Activated CD8-positive, alpha-beta memory T cell treated with anti-CD3 and anti-CD28 coated beads, Interleukin-2, amount 50 U/mL, for 24 hours (primary cell): ENCODE results near the gene NBPF3.
"Not testable (repeated sequence)": the region's sequence is repeated elsewhere in the genome, so short reads cannot be mapped to it uniquely, and the experiment has no call there.

Experiments used
- DNase-seq: peaks from one replicate; pipeline ENCODE4 v3.0.0-alpha.2; 2020; ENCODE audit errors: extremely low read depth

Gene NBPF3, protein sequence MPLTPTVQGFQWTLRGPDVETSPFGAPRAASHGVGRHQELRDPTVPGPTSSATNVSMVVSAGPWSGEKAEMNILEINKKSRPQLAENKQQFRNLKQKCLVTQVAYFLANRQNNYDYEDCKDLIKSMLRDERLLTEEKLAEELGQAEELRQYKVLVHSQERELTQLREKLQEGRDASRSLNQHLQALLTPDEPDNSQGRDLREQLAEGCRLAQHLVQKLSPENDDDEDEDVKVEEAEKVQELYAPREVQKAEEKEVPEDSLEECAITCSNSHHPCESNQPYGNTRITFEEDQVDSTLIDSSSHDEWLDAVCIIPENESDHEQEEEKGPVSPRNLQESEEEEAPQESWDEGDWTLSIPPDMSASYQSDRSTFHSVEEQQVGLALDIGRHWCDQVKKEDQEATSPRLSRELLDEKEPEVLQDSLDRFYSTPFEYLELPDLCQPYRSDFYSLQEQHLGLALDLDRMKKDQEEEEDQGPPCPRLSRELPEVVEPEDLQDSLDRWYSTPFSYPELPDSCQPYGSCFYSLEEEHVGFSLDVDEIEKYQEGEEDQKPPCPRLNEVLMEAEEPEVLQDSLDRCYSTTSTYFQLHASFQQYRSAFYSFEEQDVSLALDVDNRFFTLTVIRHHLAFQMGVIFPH

DNA sequence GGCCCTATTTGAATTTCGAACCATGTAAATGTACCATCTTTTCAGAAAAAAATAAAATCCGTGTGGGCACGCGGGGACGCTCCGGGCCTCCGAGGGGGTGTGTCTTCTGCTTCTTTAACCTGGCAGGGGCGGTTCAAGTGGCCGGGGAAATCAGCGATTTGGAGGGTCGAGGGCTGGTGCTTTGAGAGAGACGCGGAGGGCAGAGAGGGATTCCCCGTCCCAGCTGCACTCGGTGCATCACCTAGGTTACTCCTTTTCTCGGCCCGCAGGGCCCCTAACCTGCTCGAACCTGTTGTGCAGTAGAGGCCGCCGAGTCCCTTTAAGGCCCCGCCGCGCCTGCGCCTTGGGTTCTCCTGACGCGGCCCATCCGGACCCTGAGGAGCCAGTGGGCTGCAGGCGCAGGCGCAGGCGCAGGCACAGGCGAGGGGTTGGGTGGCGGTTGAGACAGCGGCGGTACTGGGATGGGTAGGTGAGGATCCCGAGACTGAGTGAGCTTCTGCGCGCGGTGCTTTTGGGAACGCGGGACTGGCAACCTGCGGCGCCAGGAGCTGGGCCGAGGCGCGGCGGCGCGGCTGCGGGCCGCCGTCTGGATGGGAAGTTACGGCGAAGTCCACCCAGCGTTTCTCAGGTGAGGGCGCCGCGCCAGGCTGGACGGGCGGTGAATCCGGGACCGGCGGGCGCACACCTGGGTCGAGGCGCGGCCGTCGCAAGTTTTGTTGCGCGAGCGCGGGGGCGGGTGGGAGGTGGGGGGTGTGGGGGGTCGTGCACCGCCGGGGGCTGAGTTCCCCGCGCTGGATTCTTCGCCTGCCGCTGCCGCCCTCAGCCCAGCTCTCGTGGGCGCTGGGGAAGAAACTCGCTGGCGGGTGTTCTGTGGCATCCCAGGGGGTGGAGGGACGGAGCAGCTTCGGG is at the start of gene NBPF3:
Gene NBPF3 (plus strand): TSS at position 417 of the 909 bp plus-strand sequence. CDS start 4,950 bp downstream, outside the sequence.
- peak; percentile 73 for DNase-seq

DNA sequence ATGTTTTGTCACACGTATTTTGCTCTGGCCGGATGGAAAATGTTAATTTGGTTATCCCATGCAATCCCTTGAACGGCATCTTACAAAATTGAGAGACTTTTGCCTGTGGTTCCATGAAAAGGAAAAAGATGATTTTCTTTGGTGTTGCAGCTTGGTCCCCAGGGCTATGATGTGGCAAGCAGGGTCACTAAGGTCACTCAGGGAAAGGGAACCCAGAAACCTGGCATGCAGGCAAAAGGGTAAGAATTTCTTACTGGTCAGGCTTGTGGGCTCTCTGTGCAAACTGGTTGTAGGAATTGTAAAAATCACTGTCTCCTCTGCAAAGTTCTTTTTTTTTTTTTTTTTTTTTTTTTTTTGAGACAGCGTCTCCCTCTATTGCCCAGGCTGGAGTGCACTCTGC is 48.4 kb upstream of the NBPF3 start:
- DNase-seq: no peak

DNA sequence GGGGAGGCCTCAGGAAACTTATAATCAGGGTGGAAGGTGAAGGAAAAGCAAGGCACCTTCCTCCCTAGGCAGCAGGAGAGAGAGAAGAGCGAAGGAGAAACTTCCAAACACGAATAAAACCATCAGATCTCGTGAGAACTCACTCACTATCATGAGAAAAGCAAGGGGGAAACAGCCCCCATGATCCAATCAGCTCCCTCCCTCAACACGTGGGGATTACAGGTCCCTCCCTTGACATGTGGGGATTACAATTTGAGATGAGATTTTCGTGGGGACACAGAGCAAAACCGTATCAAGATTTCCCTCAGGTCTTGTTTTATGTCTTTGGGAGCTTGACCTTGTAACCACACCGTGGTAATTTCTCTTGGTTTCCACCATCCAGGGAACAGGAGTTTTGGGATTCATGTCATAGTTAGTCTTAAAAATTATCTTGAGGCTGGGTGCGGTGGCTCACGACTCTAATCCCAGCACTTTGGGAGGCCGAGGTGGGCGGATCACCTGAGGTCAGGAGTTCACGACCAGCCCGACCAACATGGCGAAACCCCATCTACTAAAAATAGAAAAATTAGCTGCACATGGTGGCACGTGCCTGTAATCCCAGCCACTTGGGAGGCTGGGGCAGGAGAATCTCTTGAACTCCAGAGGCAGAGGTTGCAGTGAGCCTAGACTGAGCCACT is 47.2 kb upstream of the NBPF3 start:
- no peak for DNase-seq

DNA sequence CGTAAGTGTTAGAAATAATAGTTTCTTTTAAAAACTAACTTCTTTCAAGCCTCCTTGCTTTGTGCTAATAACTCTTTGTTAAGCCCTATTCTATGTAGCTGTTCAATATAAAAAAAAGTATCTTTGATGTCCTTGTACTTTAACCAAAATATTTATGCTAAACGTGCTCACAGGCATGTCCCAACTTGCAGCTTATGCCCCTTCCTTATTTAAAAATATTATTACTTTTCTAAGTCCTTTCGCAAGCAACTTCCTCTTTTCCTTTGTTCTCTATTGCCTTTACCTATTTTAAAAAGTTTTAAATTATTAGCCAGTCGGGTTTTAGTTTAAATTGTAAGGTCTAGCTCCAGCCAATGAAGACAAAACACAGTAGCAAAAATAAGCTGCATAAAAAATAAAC is 43.4 kb upstream of the NBPF3 start:
- no peak for DNase-seq

DNA sequence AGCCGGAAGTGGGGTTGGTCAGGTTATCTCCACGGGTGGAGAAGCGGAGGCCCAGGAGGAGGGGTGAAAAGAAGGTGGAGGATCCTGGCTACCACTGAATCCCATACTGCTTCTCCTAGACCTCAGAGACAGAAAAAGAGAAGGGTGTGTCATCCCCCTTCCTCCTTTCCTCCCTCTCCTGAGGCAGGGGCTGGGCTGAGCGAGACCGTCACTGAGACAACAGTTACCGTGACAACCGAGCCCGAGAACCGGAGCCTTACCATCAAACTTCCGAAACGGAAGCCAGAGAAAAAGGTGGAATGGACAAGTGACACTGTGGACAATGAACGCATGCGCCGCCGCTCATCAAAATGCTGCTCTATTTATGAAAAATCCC is 42.1 kb upstream of the NBPF3 start:
- DNase-seq: no peak

DNA sequence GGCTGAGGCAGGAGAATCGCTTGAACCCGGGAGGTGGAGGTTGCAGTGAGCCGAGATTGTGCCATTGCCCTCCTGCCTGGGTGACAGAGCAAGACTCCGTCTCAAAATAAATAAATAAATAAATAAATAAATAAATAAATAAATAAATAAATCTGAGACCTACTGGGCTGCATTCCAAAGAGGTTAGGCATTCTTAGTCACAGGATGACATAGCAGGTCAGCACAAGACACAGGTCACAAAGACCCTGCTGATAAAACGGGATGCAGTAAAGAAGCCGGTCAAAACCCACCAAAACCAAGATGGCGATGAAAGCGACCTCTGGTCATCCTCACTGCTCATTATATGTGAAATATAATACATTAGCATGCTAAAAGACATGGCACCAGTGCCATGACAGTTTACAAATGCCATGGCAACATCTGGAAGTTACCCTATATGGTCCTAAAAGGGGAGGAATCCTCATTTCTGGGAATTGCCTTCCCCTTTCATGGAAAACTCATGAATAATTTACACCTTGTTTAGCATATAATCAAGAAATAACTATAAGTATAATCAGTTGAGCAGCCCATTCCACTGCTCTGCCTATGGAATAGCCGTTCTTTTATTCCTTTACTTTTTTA is 38.1 kb upstream of the NBPF3 start:
- not testable (repeated sequence) for DNase-seq

DNA sequence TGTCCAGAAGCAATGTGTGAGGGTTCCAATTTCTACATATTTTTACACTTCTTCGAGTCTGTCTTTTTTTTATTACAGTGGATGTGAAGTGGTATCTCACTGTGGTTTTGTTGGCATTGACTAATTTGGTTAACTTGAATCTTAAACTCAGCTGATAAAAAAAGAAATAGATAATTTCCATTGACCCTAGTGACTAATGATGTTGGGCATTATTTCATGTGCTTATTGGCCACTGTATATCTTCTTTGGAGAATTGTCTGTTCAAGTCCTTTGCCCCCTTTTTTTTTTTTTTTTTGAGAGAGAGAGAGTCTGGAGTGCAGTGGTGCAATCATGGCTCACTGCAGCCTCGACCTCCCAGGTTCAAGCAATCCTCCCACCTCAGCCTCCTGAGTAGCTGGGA is 33.3 kb upstream of the NBPF3 start:
- no peak for DNase-seq

DNA sequence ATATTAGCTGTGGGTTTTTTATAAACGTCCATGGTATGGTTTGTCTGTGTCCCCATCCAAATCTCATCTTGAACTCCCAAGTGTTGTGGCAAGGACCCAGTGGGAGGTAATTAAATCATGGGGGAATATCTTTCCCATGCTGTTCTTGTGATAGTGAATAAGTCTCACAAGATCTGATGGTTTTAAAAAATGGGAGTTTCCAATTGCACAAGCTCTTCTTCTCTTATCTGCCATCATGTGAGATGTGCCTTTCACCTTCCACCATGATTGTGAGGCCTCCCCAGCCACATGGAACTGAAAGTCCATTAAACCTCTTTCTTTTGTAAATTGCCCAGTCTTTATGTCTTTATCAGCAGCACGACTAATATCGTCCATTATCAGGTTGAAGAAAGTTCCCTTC is 30.0 kb upstream of the NBPF3 start:
- DNase-seq: not testable (repeated sequence)

DNA sequence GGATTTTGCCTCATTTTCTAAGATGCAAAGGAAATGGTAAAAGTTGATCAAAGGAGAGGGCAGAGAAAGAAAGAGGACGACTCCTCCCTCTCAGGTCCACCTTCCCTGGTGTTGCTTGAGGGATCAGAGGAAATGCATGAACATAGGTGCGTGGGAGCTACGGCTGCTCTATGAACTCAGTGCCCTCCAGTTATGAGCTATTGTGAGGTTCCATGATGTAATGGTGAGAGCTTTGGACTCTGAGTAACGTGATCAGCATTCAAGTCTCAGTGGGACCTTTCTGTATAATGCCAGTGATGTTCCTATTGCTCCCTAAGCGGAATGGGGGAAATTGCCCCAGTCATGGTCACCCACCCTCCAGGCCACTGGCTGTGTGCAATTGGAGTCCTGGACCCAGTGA is 25.9 kb upstream of the NBPF3 start:
- DNase-seq: no peak

DNA sequence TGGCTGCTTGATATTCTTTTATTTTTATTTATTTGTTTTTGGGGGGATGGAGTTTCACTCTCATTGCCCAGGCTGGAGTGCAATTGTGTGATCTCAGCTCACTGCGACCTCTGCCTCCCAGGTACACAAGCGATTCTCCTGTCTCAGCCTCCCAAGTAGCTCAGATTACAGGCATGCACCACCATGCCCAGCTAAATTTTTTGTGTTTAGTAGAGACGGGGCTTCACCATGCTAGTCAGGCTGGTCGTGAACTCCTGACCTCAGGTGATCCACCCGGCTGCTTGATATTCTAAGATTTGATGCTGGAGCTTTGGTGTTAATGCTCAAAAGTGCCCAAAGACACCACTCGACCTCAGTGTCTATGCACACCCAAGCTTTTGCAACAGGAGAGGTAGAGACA is 19.6 kb upstream of the NBPF3 start:
- DNase-seq: not testable (repeated sequence)

DNA sequence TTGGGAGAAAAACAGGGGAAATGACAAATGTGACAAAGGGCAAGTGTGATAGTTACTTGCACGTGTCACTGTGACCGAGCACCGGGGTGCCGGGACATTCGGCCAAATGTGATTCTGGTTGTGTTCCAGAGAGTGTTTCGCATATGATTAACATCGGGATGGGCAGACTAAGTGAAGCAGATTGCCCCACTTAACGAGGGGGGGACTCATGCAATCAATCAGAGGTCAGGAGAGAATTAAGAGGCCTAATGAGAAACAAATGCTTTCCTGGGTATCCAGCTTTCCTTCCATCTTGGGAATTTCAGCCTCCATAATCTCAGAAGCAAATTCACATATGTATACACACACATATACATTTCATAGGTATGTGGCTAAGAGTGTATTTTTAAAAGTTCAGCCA is 18.6 kb upstream of the NBPF3 start:
- DNase-seq: not testable (repeated sequence)

DNA sequence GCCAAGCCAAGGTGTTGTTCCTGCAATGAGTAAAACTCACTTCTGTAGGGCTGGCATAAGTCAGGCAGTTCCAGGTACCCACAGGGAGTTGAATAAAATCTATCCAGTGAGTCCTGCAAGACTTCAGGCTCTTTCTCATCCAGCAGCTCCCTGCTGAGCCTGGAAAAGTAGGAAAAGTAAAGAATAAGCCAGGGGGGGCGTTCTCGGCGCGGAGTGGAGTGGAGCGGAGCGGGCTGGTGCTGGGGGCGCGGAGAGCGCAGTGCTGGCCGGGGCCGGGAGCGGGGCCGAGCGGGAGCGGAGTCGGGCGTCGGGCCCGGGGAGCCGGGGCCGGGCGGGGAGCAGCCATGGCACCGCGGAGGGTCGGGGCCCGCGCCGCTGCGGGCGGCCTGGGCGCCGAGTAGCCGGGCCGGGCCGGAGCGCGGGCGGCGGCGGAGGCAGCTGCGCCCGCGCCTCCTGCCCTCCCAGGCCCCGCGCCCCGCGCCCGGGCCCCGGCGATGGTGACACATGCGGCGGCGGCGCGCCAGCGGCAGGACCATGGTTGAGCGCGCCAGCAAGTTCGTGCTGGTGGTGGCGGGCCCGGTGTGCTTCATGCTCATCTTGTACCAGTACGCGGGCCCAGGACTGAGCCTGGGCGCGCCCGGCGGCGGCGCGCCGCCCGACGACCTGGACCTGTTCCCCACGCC is 12.0 kb upstream of the NBPF3 start:
- DNase-seq: not testable (repeated sequence)

DNA sequence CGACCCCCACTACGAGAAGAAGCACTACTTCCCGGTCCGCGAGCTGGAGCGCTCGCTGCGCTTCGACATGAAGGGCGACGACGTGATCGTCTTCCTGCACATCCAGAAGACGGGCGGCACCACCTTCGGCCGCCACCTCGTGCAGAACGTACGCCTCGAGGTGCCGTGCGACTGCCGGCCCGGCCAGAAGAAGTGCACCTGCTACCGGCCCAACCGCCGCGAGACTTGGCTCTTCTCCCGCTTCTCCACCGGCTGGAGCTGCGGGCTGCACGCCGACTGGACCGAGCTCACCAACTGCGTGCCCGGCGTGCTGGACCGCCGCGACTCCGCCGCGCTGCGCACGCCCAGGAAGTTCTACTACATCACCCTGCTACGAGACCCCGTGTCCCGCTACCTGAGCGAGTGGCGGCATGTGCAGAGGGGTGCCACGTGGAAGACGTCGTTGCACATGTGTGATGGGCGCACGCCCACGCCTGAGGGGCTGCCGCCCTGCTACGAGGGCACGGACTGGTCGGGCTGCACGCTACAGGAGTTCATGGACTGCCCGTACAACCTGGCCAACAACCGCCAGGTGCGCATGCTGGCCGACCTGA is 11.4 kb upstream of the NBPF3 start:
- DNase-seq: not testable (repeated sequence)

DNA sequence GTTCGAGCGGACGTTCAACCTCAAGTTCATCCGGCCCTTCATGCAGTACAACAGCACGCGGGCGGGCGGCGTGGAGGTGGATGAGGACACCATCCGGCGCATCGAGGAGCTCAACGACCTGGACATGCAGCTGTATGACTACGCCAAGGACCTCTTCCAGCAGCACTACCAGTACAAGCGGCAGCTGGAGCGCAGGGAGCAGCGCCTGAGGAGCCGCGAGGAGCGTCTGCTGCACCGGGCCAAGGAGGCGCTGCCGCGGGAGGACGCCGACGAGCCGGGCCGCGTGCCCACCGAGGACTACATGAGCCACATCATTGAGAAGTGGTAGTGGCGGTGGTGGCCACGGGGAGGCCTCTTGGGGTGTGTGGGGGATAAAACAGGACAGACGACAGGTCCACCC is 10.7 kb upstream of the NBPF3 start:
- not testable (repeated sequence) for DNase-seq

DNA sequence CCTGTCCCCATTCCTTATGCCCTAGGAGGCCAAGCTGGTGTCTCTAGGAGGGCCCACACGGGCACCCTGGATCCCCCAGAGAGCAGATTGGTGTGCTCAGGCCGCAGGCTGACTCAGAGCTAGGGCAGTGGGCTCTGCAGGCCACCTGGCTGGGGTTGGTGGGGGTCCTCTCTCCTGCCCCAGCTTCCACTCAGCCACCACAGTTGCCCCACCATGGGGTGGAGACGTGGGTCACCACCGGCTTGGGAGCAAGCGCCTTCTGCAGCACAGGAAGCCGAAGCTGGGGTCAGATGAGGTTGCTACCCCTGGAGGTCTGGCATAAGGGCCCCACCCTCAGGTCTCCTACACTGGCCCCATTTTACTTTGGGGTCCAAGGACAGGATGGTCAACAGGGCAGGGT is 9.1 kb upstream of the NBPF3 start:
- not testable (repeated sequence) for DNase-seq

DNA sequence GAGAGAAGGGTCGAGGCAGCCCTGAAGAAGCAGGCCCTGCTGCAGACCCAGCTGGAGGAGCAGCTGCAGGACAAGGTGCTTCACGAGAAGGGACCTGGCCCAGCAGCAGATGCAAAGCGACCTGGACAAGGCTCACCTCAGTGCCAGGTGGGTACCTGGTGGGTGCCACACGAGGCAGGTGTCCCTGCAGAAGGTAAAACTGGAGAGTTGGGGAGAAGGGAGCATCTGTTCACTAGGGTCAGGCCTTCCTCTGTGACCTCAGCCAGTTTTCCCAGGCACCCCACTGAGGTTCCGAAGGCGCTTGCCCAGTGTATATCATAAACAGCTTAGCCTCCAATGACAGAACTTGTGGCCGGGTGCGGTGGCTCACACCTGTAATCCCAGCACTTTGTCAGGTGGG is 5.5 kb upstream of the NBPF3 start:
- DNase-seq: no peak

DNA sequence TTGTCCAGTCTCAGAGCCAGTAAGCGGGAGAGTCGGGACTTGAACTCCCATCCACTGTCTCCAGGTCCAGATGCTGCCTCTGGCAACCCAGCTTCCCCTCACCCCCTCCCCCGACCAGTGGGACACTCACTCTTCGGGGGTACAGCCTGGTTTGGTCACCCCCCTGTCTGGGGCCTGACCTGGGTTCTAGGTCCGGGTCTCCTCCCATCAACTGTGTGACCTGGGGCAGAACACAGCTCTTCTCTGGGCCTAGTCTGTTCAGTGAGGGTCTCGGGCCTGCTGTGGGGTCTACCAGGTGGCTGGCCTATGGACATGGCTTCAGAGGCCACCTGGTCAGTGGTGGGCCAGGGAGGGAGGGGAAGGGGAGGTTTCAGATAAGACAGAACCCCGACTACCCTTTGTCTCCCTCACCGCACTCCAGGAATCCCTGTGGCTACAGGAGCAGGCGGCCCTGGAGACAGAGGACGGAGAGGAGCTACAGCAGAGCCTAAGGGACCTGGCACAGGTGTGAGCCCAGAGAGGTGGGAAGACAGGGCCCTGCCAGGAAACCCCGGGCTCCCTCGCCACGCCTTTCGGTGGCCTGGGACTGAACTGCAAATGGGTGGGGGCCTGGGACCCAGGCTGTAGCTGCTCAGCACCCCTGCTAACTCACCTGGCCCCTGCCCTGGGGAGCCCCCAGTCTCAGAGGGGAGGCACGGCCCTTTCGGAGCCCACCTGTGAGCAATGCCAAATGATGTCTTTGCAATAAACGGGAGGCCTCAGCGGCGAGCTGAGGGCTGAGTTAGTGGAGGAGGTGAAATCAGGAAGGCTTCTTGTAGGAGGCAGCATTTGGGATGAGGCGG is 4.1 kb upstream of the NBPF3 start:
- DNase-seq: no peak

DNA sequence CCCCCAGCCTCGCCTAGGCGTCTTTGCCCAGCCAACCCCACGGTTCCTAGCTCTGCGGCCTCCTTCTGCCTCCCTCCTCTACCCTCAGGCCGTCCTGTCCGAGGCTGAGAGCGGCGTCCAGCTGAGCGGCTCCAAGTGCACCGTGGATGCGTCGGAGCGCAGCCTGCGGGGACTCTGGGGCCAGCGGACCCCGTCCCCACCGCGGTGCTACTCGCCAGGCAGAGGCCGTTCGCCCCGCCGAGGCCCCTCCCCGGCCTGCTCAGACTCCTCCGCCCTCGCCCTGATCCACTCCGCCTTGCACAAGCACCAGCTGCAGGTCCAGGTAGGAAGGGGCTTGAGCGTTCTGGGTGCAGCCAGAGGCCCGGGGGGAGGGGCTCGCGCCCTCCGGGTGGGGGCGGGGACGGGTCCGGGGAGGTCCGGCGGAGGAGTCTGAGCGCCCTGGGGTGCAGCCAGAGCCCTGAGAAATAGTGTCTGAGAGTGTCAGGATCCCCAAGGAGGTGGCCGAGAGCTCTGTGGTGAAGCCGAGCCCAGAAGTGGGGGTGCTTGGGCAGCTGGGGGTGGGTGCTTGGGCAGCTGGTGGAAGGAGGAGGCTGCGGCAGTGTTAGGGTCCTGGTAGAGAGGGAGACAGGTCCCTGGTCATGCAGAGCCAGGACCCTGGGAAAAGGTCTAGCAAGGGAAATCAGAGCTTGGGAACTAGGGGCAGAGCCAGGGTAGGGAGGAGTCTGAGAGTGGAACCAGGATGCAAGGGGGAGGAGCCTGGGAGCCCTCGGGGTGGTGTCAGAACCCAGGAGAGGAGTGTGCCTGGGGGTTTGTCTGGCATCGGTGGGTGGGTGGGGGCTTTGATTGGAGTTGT is 3.2 kb upstream of the NBPF3 start:
- DNase-seq: no peak

DNA sequence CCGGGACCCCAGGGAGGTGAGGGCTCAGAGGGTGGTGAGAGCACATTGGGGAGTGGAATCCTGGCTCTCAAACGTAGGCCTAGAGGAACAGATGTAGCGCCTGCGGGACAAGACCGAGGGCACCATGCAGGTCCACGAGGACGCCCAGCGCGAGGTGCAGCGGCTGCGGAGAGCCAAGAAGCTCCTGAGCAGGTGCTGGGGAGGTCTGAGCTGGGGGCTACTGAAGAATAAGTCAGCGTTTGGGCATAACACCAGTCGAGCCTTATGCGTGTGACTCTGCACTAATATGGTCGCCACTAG is 2.6 kb upstream of the NBPF3 start:
- DNase-seq: no peak
